H1 (cell line): ENCODE results near the gene UBE2E2. TPM values are rescaled to one million over a fixed set of nuclear protein-coding genes. Genes with fewer than 3 reads are reported as not detected.

ENCODE experiments used
- CTCF ChIA-PET: fragments of 300-600 bp; sonication (Branson Sonifier 250); formaldehyde crosslinking; loops from one replicate; lab custom pipeline; 2021; ENCODE audit not compliant: partially characterized antibody; lab: Charles Lee
- POLR2A ChIA-PET: fragments of 300-600 bp; sonication (Branson Sonifier 250); formaldehyde crosslinking; loops from one replicate; lab custom pipeline; 2021; ENCODE audit warnings: inconsistent platforms; ENCODE audit not compliant: partially characterized antibody; lab: Charles Lee
- DNase-seq, 2 experiments: peaks; one replicate each; pipeline versions ENCODE4 v3.0.0 to v3.0.0-alpha.2; 2010 to 2022; ENCODE audit warnings: low spot score in 2 of 2, low read depth in 1 of 2, mixed read lengths in 1 of 2
- FAIRE-seq: peaks from 2 replicates; lab custom pipeline; 2011; peaks lifted over from hg19 to GRCh38; lab: Jason Lieb, UNC
- H2AFZ ChIP-seq: 2 replicates; pipeline ENCODE4 v1.8.1; 2012; ENCODE audit warnings: low read length, inconsistent platforms
- H2AK5ac ChIP-seq: 2 replicates; pipeline ENCODE4 v1.6.1; 2013; ENCODE audit warnings: low read depth, low read length
- H2BK120ac ChIP-seq: replicated peaks from 2 replicates; pipeline ENCODE3; 2013; ENCODE audit warnings: low read depth, low read length, inconsistent platforms
- H2BK12ac ChIP-seq: 2 replicates; pipeline ENCODE4 v1.6.1; 2013; ENCODE audit warnings: low read depth, low read length
- H2BK15ac ChIP-seq: 2 replicates; pipeline ENCODE4 v1.6.1; 2013; ENCODE audit warnings: low read length
- H2BK20ac ChIP-seq: 2 replicates; pipeline ENCODE4 v1.6.1; 2013; ENCODE audit warnings: low read length
- H2BK5ac ChIP-seq: 2 replicates; pipeline ENCODE4 v1.6.1; 2013; ENCODE audit warnings: low read depth, low read length
- H3K14ac ChIP-seq: 2 replicates; pipeline ENCODE4 v1.6.1; 2013; ENCODE audit warnings: inconsistent platforms; ENCODE audit not compliant: insufficient read length
- H3K18ac ChIP-seq: 2 replicates; pipeline ENCODE4 v1.6.1; 2013; ENCODE audit warnings: low read length; ENCODE audit errors: extremely low read depth
- H3K23ac ChIP-seq: 2 replicates; pipeline ENCODE4 v1.6.1; 2013; ENCODE audit warnings: inconsistent platforms; ENCODE audit not compliant: insufficient read length
- H3K23me2 ChIP-seq: 2 replicates; pipeline ENCODE4 v1.6.1; 2013; ENCODE audit warnings: low read depth, low read length
- H3K27ac ChIP-seq: 2 replicates; pipeline ENCODE4 v1.6.1; 2011; ENCODE audit warnings: low read depth, low read length, inconsistent platforms
- H3K27me3 ChIP-seq, 4 experiments: replicated peaks in 1 of 4; 1 replicate in 1 of 4; 2 replicates in 3 of 4; pipeline versions ENCODE4 v1.6.1 to v1.8.1; 2011 to 2013; ENCODE audit warnings: low read length in 3 of 4, mild to moderate bottlenecking in 3 of 4, inconsistent platforms in 2 of 4, mixed read lengths in 2 of 4, moderate library complexity in 1 of 4; ENCODE audit not compliant: control insufficient read depth in 3 of 4, insufficient read depth in 3 of 4; ENCODE audit errors: extremely low read depth in 1 of 4
- H3K36me3 ChIP-seq, 4 experiments: 2 replicates each; pipeline versions ENCODE4 v1.6.1 to v1.8.1; 2011 to 2013; ENCODE audit warnings: mild to moderate bottlenecking in 4 of 4, low read length in 3 of 4, moderate library complexity in 2 of 4, control low read depth in 1 of 4, inconsistent platforms in 1 of 4; ENCODE audit not compliant: insufficient read depth in 4 of 4, control insufficient read depth in 2 of 4
- H3K4ac ChIP-seq: replicated peaks from 2 replicates; pipeline ENCODE3; 2013; ENCODE audit warnings: low read length, low read depth, mixed read lengths, inconsistent platforms; ENCODE audit not compliant: insufficient read length
- H3K4me1 ChIP-seq, 4 experiments: replicated peaks in 1 of 4; 1 replicate in 1 of 4; 2 replicates in 3 of 4; pipeline versions ENCODE4 v1.6.1 to v1.8.1; 2011 to 2013; ENCODE audit warnings: low read length in 3 of 4, inconsistent platforms in 2 of 4, mixed read lengths in 1 of 4; ENCODE audit not compliant: insufficient read depth in 4 of 4, control insufficient read depth in 3 of 4
- H3K4me2 ChIP-seq, 2 experiments: 2 replicates each; pipeline versions ENCODE4 v1.6.1 to v1.8.1; 2011 to 2013; ENCODE audit warnings: low read depth in 2 of 2, low read length in 2 of 2, control low read depth in 1 of 2, inconsistent platforms in 1 of 2, mild to moderate bottlenecking in 1 of 2; ENCODE audit not compliant: insufficient read depth in 1 of 2
- H3K4me3 ChIP-seq, 4 experiments: fragments of 200-600, 300-600 bp in 1 of 4; sonication (generic), shearing (Covaris generic), sonication (Bioruptor Twin) in 1 of 4; 2 replicates each; pipeline versions ENCODE4 v1.5.1 to v1.8.1; 2011 to 2016; ENCODE audit warnings: low read length in 4 of 4, low read depth in 3 of 4, control low read depth in 2 of 4, inconsistent platforms in 2 of 4, mild to moderate bottlenecking in 2 of 4, mixed read lengths in 1 of 4, moderate library complexity in 1 of 4; ENCODE audit not compliant: insufficient read depth in 2 of 4; ENCODE audit errors: extremely low read depth in 1 of 4
- H3K56ac ChIP-seq: replicated peaks from 2 replicates; pipeline ENCODE3; 2013; ENCODE audit warnings: low read depth, mild to moderate bottlenecking, mixed read lengths, low read length, inconsistent platforms; ENCODE audit not compliant: insufficient read length
- H3K79me1 ChIP-seq: 2 replicates; pipeline ENCODE4 v1.6.1; 2013; ENCODE audit warnings: low read depth, low read length, control low read depth
- H3K79me2 ChIP-seq, 2 experiments: 2 replicates each; pipeline versions ENCODE4 v1.6.1 to v1.8.1; 2012 to 2013; ENCODE audit warnings: low read length in 2 of 2, mild to moderate bottlenecking in 2 of 2, inconsistent platforms in 1 of 2; ENCODE audit not compliant: insufficient read depth in 2 of 2, control insufficient read depth in 1 of 2
- H3K9ac ChIP-seq, 4 experiments: replicated peaks in 1 of 4; 1 replicate in 1 of 4; 2 replicates in 3 of 4; pipeline versions ENCODE4 v1.6.1 to v1.8.1; 2011 to 2013; ENCODE audit warnings: low read depth in 3 of 4, low read length in 3 of 4, control low read depth in 2 of 4, mild to moderate bottlenecking in 2 of 4, moderate library complexity in 2 of 4, inconsistent platforms in 1 of 4; ENCODE audit errors: extremely low read depth in 1 of 4
- H3K9me3 ChIP-seq, 2 experiments: 2 replicates each; pipeline versions ENCODE4 v1.6.1 to v1.8.1; 2012 to 2013; ENCODE audit warnings: mild to moderate bottlenecking in 2 of 2, moderate library complexity in 2 of 2, control low read depth in 1 of 2, inconsistent platforms in 1 of 2, low read depth in 1 of 2, low read length in 1 of 2, mixed read lengths in 1 of 2; ENCODE audit not compliant: insufficient read depth in 2 of 2
- H4K20me1 ChIP-seq, 2 experiments: replicated peaks in 1 of 2; 2 replicates each; pipeline versions ENCODE3 to v1.8.1; 2011 to 2013; ENCODE audit warnings: inconsistent platforms in 2 of 2, low read length in 2 of 2, mild to moderate bottlenecking in 1 of 2; ENCODE audit not compliant: insufficient read depth in 2 of 2, control insufficient read depth in 1 of 2
- H4K5ac ChIP-seq: 2 replicates; pipeline ENCODE4 v1.6.1; 2013; ENCODE audit warnings: low read length, low read depth, mixed read lengths, inconsistent platforms; ENCODE audit not compliant: insufficient read length
- H4K8ac ChIP-seq: 2 replicates; pipeline ENCODE4 v1.8.0; 2013; ENCODE audit warnings: mild to moderate bottlenecking, moderate library complexity, low read length, inconsistent platforms; ENCODE audit not compliant: insufficient read depth; ENCODE audit errors: extremely low read depth
- H4K91ac ChIP-seq: replicated peaks from 2 replicates; pipeline ENCODE3; 2013; ENCODE audit warnings: low read length, mixed read lengths, inconsistent platforms; ENCODE audit not compliant: insufficient read length
- CTBP2 ChIP-seq: IDR thresholded peaks from 2 replicates; pipeline ENCODE4 v1.7.0; 2011; ENCODE audit warnings: borderline replicate concordance, mild to moderate bottlenecking, moderate library complexity, mixed read lengths, low read length; ENCODE audit not compliant: insufficient read depth, insufficient read length
- EZH2 ChIP-seq: fragments of 200-600 bp; sonication (generic); IDR thresholded peaks from 2 replicates; pipeline ENCODE4 v1.7.1; 2012; ENCODE audit warnings: low read depth, mild to moderate bottlenecking, moderate library complexity, low read length, inconsistent platforms; ENCODE audit not compliant: severe bottlenecking
- MAFK ChIP-seq: IDR thresholded peaks from 2 replicates; pipeline ENCODE4 v1.6.1; 2012; ENCODE audit warnings: low read depth, mild to moderate bottlenecking, improper control_type of control experiment, low read length
- POLR2AphosphoS5 ChIP-seq: IDR thresholded peaks from 2 replicates; pipeline ENCODE4 v1.6.1; 2011; ENCODE audit warnings: low read depth, low read length
- POU5F1 ChIP-seq: IDR thresholded peaks from 2 replicates; pipeline ENCODE4 v1.6.1; 2011; ENCODE audit warnings: low read depth, mild to moderate bottlenecking, low read length, moderate library complexity
- RBBP5 ChIP-seq: IDR thresholded peaks from 2 replicates; pipeline ENCODE4 v1.7.1; 2012; ENCODE audit warnings: low read depth, mild to moderate bottlenecking, inconsistent platforms, low read length, moderate library complexity, borderline replicate concordance
- SIRT6 ChIP-seq: IDR thresholded peaks from one replicate; pipeline ENCODE4 v1.7.1; 2012; ENCODE audit warnings: low read length, inconsistent platforms
- WGBS, 2 experiments: shearing (Covaris generic) in 1 of 2; methylation state at CpG; one replicate each; pipeline versions ENCODE4 v1.1.6 to v1.1.7; 2013 to 2015; ENCODE audit warnings: low lambda C conversion rate in 2 of 2, mixed read lengths in 2 of 2, inconsistent platforms in 1 of 2, low coverage in 1 of 2, missing lambda C conversion rate in 1 of 2; ENCODE audit not compliant: insufficient replicate concordance in 2 of 2, insufficient coverage in 1 of 2, insufficient read length in 1 of 2; ENCODE audit errors: extremely low coverage in 1 of 2, missing lambda C conversion rate in 1 of 2; 5-methylcytosine and 5-hydroxymethylcytosine counted together
- polyA plus RNA-seq, 7 experiments: library from polyadenylated mRNA; depleted of rRNA in 3 of 7; stranded (reverse) in 5 of 7; unstranded in 2 of 7; fragments of >200 nt in 5 of 7; fragments of 200-250 nt in 2 of 7; gene quantifications; 1 replicate in 5 of 7; 2 replicates in 1 of 7; 4 replicates in 1 of 7; pipeline versions ENCODE4 v1.2.1 to v1.2.3, GENCODE V29; 2011 to 2013; ENCODE audit warnings: missing spikeins in 2 of 7, mixed read lengths in 2 of 7
- total RNA-seq: library from RNA; stranded (reverse); fragmentation: NEBNext Ultra II Directional; extraction: Animal tissue kit (Norgen Biotek cat#: 25700); gene quantifications from 2 replicates; pipeline ENCODE4 v1.2.1, GENCODE V29; 2021

UBE2E2 gene
- total and polyA plus RNA-seq, 2 of the 8 experiments (the other 6 are each of a cell fraction or from before 2014, with no cell fraction given), result 57.6 to 70.6 TPM

DNA sequence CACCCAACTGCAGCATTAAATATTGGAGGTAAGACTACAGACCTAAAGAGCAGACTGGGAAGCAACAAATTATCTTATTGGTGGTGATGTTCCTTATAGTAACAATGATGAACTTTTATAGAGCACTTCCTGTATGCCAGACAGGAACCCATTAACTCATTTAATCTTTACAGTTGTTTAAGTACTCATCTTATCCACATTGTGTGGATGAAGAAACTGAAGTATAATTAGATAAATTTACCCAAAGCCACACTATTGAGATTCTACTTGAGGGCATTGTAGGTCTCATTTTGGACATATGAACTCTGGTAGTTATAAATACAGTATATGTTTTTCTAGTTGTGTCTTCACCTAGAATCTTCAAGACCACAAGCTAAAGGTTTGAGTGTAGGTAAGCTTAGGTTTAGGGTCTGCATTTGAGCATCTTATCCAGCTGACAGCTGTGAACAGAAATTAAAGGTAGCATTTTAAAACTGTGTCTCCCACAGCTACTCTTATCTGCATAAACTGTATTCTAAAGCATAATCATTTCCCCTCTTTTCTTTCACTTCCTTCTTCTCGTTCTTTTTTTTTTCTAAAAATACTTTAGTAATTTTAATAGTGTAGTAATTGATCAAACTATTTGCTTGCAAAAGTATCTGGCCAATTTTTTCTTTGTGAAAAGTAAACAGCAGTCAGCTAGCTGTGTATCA lies 138.2 kb downstream of the UBE2E2 start:
- no peak overlapping the region for H4K91ac ChIP-seq
- no peak overlapping the region for H2AK5ac ChIP-seq
- H3K23me2 ChIP-seq, result no peaks in the 10 kb centered on the region
- H3K14ac ChIP-seq, result no peak overlapping the region
- H3K27me3 ChIP-seq, result no peaks in the 10 kb centered on the region
- no peak overlapping the region for H3K4me2 ChIP-seq
- H3K9me3 ChIP-seq, result no peaks in the 10 kb centered on the region
- ChIA-PET CTCF (no interaction called here), POLR2A (no interaction called here)
- no peak for DNase-seq
- 73 to 100% methylated on average over 1 of the region's 1 CpG for WGBS, 2 experiments
- no peak for FAIRE-seq
- H3K4me3 ChIP-seq, result no peak overlapping the region
- no peaks in the 10 kb centered on the region for H3K79me1 ChIP-seq
- H3K79me2 ChIP-seq, result peaks cover 0 to 3% of the 10 kb centered on the region in 2 experiments; a peak in 1 of 4 replicates
- no peaks in the 10 kb centered on the region for H3K4me1 ChIP-seq
- no peak overlapping the region for H3K56ac ChIP-seq
- H4K20me1 ChIP-seq, result no peaks in the 10 kb centered on the region
- H3K27ac ChIP-seq, result no peak overlapping the region
- no peaks in the 10 kb centered on the region for H3K36me3 ChIP-seq
- no peak overlapping the region for H3K18ac ChIP-seq
- no peak overlapping the region for H2BK20ac ChIP-seq
- no peak overlapping the region for H4K5ac ChIP-seq
- no peak overlapping the region for H2BK120ac ChIP-seq
- no peak for TF ChIP-seq POLR2AphosphoS5
- no peak for TF ChIP-seq SIRT6
- TF ChIP-seq MAFK, result no peak
- no peak for TF ChIP-seq EZH2
- no peak for TF ChIP-seq POU5F1
- no peak for TF ChIP-seq RBBP5
- TF ChIP-seq CTBP2, result no peak
- no peak overlapping the region for H2AFZ ChIP-seq
- H3K4ac ChIP-seq, result no peak overlapping the region
- no peak overlapping the region for H3K9ac ChIP-seq
- no peak overlapping the region for H3K23ac ChIP-seq
- H2BK12ac ChIP-seq, result no peak overlapping the region
- H2BK5ac ChIP-seq, result no peak overlapping the region
- H4K8ac ChIP-seq, result no peak overlapping the region
- H2BK15ac ChIP-seq, result no peak overlapping the region
